22Rv1 (cell line): ENCODE data around the gene ACP6.

Experiments used
- CTCF ChIP-seq: fragments of 450-650 bp; IDR thresholded peaks from 2 replicates; pipeline ENCODE4 v1.5.1; 2017; ENCODE audit warnings: mild to moderate bottlenecking
- ZFX ChIP-seq: fragments of 450-650 bp; IDR thresholded peaks from 2 replicates; pipeline ENCODE4 v1.6.1; 2017; ENCODE audit warnings: antibody characterized with exemption, borderline replicate concordance

DNA sequence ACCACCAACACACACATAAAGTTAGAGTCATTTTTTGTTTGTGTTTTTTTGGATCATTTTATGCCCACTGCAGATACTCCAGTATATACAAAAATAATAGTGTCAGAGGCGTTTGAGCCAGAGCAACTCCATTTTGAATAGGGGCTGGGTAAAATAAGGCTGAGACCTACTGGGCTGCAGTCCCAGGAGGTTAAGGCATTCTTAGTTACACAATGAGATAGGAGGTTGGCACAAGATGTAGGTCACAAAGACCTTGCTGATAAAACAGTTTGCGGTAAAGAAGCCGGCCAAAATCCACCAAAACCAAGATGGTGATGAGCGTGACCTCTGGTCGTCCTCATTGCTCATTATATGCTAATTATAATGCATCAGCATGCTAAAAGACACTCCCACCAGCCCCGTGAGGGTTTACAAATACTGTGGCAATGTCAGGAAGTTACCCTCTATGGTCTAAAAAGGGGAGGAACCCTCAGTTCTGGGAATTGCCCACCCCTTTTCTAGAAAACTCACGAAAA, 49.4 kb upstream of the ACP6 start:
- no peak for TF ChIP-seq CTCF
- no peak for TF ChIP-seq ZFX
